ENCODE measurements around the gene IDNK.

DNA sequence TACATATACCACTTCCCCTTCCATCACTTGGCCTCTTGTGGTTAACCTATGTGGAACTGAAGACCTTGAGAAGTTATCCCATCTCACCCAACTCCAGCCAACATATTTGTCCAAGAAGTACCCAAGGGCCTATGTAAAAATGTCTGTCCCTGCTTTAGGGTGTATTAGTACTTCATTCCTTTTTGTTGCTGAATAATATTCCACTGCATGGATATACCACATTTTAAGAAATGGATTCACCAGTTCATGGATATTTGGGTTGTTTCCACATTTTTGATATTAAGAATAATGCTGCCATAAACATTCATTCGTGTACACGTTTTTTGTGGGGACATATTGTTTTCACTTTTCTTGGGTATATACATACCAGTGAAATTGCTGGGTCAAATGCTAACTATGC, 28.6 kb downstream of the IDNK start:
- TF ChIP-seq, protein P1, sequence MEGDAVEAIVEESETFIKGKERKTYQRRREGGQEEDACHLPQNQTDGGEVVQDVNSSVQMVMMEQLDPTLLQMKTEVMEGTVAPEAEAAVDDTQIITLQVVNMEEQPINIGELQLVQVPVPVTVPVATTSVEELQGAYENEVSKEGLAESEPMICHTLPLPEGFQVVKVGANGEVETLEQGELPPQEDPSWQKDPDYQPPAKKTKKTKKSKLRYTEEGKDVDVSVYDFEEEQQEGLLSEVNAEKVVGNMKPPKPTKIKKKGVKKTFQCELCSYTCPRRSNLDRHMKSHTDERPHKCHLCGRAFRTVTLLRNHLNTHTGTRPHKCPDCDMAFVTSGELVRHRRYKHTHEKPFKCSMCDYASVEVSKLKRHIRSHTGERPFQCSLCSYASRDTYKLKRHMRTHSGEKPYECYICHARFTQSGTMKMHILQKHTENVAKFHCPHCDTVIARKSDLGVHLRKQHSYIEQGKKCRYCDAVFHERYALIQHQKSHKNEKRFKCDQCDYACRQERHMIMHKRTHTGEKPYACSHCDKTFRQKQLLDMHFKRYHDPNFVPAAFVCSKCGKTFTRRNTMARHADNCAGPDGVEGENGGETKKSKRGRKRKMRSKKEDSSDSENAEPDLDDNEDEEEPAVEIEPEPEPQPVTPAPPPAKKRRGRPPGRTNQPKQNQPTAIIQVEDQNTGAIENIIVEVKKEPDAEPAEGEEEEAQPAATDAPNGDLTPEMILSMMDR (IDR thresholded peaks at IDR 0.05), result no peak
- TF ChIP-seq POLR2A (IDR thresholded peaks at IDR 0.05) (no peak), EP300 (IDR thresholded peaks at IDR 0.05) (no peak)
